Measurements from ENCODE around the gene DDX20. TPM values are rescaled to one million over a fixed set of nuclear protein-coding genes. Genes with fewer than 3 reads are reported as not detected.

The DDX20 gene
- total RNA-seq, 3 donors from 2014 or later (not counting 1 experiment from before 2014, with no cell fraction given), result 17.5 to 21.8 (median 17.7) TPM

DNA sequence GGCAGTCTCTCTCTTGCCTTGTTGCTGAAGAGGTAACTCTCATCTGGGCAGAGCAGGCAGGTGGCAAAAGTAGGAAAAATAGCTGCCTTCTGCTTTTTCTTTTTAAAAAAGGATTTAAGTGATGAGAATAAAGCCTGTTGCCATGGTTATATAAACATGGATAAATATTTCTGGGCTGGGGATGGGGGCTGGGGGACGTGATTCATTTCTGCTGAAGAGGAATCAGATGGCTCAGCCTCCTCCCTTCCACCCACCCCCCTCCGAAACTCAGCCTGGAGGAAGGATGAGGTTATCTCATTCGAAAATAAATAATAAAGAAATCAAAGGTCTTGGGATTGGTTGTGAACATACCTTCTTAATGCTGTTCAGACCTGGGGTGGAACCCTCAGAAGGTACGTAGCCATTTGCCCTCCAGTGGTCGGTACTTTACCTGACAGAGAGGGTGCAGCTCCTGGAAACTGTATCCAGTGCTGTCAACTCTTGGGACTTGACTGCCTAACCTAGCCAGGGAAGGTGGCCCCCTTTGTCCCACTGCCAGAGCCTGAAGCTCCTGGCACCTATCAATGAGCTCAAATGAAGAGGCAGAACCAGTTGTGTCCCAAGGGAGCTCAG lies 12.7 kb upstream of the DDX20 start:
- 88% methylated on average over 3 of the region's 5 CpGs for WGBS (ENCODE audit: insufficient coverage)
- H3K4me3 Mint-ChIP-seq, result no peak overlapping the region
- no peaks in the 10 kb centered on the region for H3K36me3 Mint-ChIP-seq
- ATAC-seq (no peak), DNase-seq (no peak)
- no peaks in the 10 kb centered on the region for H3K9me3 ChIP-seq (ENCODE audit: control insufficient read depth, insufficient read depth, low read length)
- no peak overlapping the region for H3K4me3 ChIP-seq (ENCODE audit: low read length)
- H3K4me1 ChIP-seq (ENCODE audit: control insufficient read depth, insufficient read depth, low read length), result peaks cover 24% of the 10 kb centered on the region
- H3K27ac ChIP-seq (ENCODE audit: low read length), result no peak overlapping the region
- H3K27me3 Mint-ChIP-seq (ENCODE audit: low read depth in 2 of 2), result peaks cover 7 to 23% of the 10 kb centered on the region in 2 donors
- intact Hi-C loops (cut with micrococcal nuclease), result no loop called here
- H3K27me3 ChIP-seq (ENCODE audit: control insufficient read depth, insufficient read depth, low read length), result peaks cover 11% of the 10 kb centered on the region
- no peak overlapping the region for H3K27ac Mint-ChIP-seq
- TF ChIP-seq, protein P1, sequence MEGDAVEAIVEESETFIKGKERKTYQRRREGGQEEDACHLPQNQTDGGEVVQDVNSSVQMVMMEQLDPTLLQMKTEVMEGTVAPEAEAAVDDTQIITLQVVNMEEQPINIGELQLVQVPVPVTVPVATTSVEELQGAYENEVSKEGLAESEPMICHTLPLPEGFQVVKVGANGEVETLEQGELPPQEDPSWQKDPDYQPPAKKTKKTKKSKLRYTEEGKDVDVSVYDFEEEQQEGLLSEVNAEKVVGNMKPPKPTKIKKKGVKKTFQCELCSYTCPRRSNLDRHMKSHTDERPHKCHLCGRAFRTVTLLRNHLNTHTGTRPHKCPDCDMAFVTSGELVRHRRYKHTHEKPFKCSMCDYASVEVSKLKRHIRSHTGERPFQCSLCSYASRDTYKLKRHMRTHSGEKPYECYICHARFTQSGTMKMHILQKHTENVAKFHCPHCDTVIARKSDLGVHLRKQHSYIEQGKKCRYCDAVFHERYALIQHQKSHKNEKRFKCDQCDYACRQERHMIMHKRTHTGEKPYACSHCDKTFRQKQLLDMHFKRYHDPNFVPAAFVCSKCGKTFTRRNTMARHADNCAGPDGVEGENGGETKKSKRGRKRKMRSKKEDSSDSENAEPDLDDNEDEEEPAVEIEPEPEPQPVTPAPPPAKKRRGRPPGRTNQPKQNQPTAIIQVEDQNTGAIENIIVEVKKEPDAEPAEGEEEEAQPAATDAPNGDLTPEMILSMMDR (IDR thresholded peaks at IDR 0.05), result no peak
- no peaks in the 10 kb centered on the region for H3K36me3 ChIP-seq (ENCODE audit: control insufficient read depth, insufficient read depth, low read length)
- peaks cover 15 to 35% of the 10 kb centered on the region in 2 donors for H3K4me1 Mint-ChIP-seq
- no peaks in the 10 kb centered on the region for H3K9me3 Mint-ChIP-seq

DNA sequence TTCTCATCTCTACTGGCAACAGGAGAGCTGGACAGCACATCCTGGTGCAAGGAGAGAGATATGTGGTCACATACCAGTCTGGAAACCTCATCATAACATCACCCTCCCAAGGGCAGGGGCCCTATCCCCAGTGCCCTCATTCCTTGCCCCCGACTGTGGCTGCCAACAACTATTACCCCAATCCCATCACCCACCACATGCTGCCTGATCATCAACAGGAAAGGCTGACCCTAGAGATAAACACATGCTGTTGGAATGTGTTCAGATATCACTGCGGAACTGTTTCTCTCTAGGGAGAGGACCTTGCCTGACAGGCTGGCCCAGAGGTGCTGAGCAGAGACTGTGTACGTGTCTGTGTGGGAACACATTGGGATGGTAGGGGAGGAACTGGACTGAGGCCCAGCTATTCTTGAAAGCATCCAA lies 12.0 kb upstream of the DDX20 start:
- WGBS (ENCODE audit: insufficient coverage), result 69% methylated on average over 3 of the region's 3 CpGs
- Histone ChIP-seq H3K27me3 (ENCODE audit: control insufficient read depth, insufficient read depth, low read length) (peaks cover 11% of the 10 kb centered on the region), H3K36me3 (ENCODE audit: control insufficient read depth, insufficient read depth, low read length) (no peaks in the 10 kb centered on the region), H3K9me3 (ENCODE audit: control insufficient read depth, insufficient read depth, low read length) (no peaks in the 10 kb centered on the region), H3K4me1 (ENCODE audit: control insufficient read depth, insufficient read depth, low read length) (peaks cover 18% of the 10 kb centered on the region), H3K4me3 (ENCODE audit: low read length) (no peak overlapping the region), H3K27ac (ENCODE audit: low read length) (no peak overlapping the region)
- no peaks in the 10 kb centered on the region for H3K9me3 Mint-ChIP-seq
- no peak overlapping the region for H3K27ac Mint-ChIP-seq
- peaks cover 6 to 21% of the 10 kb centered on the region in 2 donors for H3K27me3 Mint-ChIP-seq (ENCODE audit: low read depth in 2 of 2)
- ATAC-seq (no peak), DNase-seq (peak in 1 of 2 donors; percentile 4)
- no peaks in the 10 kb centered on the region for H3K36me3 Mint-ChIP-seq
- intact Hi-C loops (cut with micrococcal nuclease), result no loop called here
- TF ChIP-seq, protein P1 (IDR thresholded peaks at IDR 0.05), result no peak
- peaks cover 11 to 30% of the 10 kb centered on the region in 2 donors for H3K4me1 Mint-ChIP-seq
- H3K4me3 Mint-ChIP-seq, result no peak overlapping the region

- H3K9me3 Mint-ChIP-seq, result no peaks in the 10 kb centered on the region
- intact Hi-C loops (cut with micrococcal nuclease), result no loop called here
- 96% methylated on average over 9 of the region's 9 CpGs for WGBS (ENCODE audit: insufficient coverage)
- peaks cover 6 to 10% of the 10 kb centered on the region in 2 donors for H3K27me3 Mint-ChIP-seq (ENCODE audit: low read depth in 2 of 2)
- ATAC-seq, result no peak
- H3K4me3 ChIP-seq (ENCODE audit: low read length), result no peak overlapping the region
- H3K36me3 Mint-ChIP-seq, result no peaks in the 10 kb centered on the region
- H3K9me3 ChIP-seq (ENCODE audit: control insufficient read depth, insufficient read depth, low read length), result no peaks in the 10 kb centered on the region
- peaks cover 0 to 8% of the 10 kb centered on the region in 2 donors for H3K4me1 Mint-ChIP-seq
- H3K27ac ChIP-seq (ENCODE audit: low read length), result no peak overlapping the region
- DNase-seq, result no peak
- H3K27me3 ChIP-seq (ENCODE audit: control insufficient read depth, insufficient read depth, low read length), result peaks cover 5% of the 10 kb centered on the region
- H3K4me1 ChIP-seq (ENCODE audit: control insufficient read depth, insufficient read depth, low read length), result no peaks in the 10 kb centered on the region
- TF ChIP-seq, protein P1 (IDR thresholded peaks at IDR 0.05), result no peak
- no peaks in the 10 kb centered on the region for H3K36me3 ChIP-seq (ENCODE audit: control insufficient read depth, insufficient read depth, low read length)
- no peak overlapping the region for H3K27ac Mint-ChIP-seq
- H3K4me3 Mint-ChIP-seq, result no peak overlapping the region
Measured at GRCh38 chr1:111745675-111746613, 9.8 kb upstream of the DDX20 start.
